GM12872 (cell line): ENCODE results near the gene ARMC6.

Source experiments
- CTCF ChIP-seq: IDR thresholded peaks from 3 replicates; pipeline ENCODE4 v1.5.1; 2011; ENCODE audit warnings: low read depth, mild to moderate bottlenecking, low read length, moderate library complexity; ENCODE audit not compliant: insufficient read depth

Gene ARMC6

GRCh38 chr19:19033176-19033425 lies 302 bp upstream of the ARMC6 start:
- TF ChIP-seq CTCF: no peak

GRCh38 chr19:19034204-19034624 lies 811 bp downstream of the ARMC6 start:
- TF ChIP-seq CTCF: no peak

GRCh38 chr19:19039901-19040300 lies 6.5 kb downstream of the ARMC6 start:
- TF ChIP-seq CTCF: no peak

GRCh38 chr19:19040417-19040816 lies 7.0 kb downstream of the ARMC6 start:
- no peak for TF ChIP-seq CTCF

GRCh38 chr19:19042732-19043280 lies 9.4 kb downstream of the ARMC6 start:
- TF ChIP-seq CTCF: no peak

- no peak for TF ChIP-seq CTCF
These were observed 10.1 kb downstream of the ARMC6 start for GRCh38 chr19:19043481-19043880.

- no peak for TF ChIP-seq CTCF
These were observed 10.5 kb downstream of the ARMC6 start for GRCh38 chr19:19043881-19044280.

- no peak for TF ChIP-seq CTCF
These were observed 16.0 kb downstream of the ARMC6 start for GRCh38 chr19:19049406-19049805.
